Activated CD4-positive, CD25-positive, alpha-beta regulatory T cell treated with anti-CD3 and anti-CD28 coated beads, Interleukin-2, amount 50 U/mL, for 72 hours (primary cell): ENCODE measurements around the gene NOLC1.

Experiments used
- DNase-seq: peaks from one replicate; pipeline ENCODE4 v3.0.0; 2021

Gene NOLC1

GRCh38 chr10:102211615-102212299 is 59.6 kb downstream of the NOLC1 start:
- DNase-seq: no peak
